IMR-90 (cell line): Measurements from ENCODE around the gene MSI2. TPM values are rescaled to one million over a fixed set of nuclear protein-coding genes. Genes with fewer than 3 reads are reported as not detected.

ENCODE experiments used
- ATAC-seq: fragments of 200-7000 bp; cut with Tn5 transposase; 2 replicates; pipeline ENCODE4 v1.9.1; 2020; ENCODE audit warnings: low read depth, mild to moderate bottlenecking, moderate library complexity
- BruUV-seq: library from RNA; stranded (reverse); fragments of 400-500 nt; replicated peaks from 2 replicates; lab custom pipeline; 2021; lab: Mats Ljungman, UMichigan
- CTCF ChIA-PET: fragments of 300-600 bp; formaldehyde crosslinking; extraction: SDS; loops from one replicate; lab custom pipeline; 2021; ENCODE audit warnings: antibody characterized with exemption; lab: Yijun Ruan, JAX
- POLR2A ChIA-PET: fragments of 300-600 bp; sonication (Branson Sonifier 250); formaldehyde crosslinking; loops from one replicate; lab custom pipeline; 2022; ENCODE audit warnings: antibody characterized with exemption; ENCODE audit not compliant: unreplicated experiment; lab: Charles Lee
- DNase-seq: peaks from one replicate; pipeline ENCODE4 v3.0.0; 2013
- H2AFZ ChIP-seq: replicated peaks from 2 replicates; pipeline ENCODE3; 2013; ENCODE audit warnings: low read length, mild to moderate bottlenecking; ENCODE audit not compliant: poor library complexity
- H2AK5ac ChIP-seq: 2 replicates; pipeline ENCODE4 v1.6.1; 2013; ENCODE audit warnings: low read depth, low read length, inconsistent platforms
- H2AK9ac ChIP-seq: replicated peaks from 2 replicates; pipeline ENCODE3; 2013; ENCODE audit warnings: mild to moderate bottlenecking, low read depth, low read length, moderate library complexity; ENCODE audit not compliant: poor library complexity
- H2BK120ac ChIP-seq: 2 replicates; pipeline ENCODE4 v1.6.1; 2013; ENCODE audit warnings: low read depth, low read length, inconsistent platforms
- H2BK15ac ChIP-seq: 3 replicates; pipeline ENCODE4 v1.6.1; 2013; ENCODE audit warnings: low read depth, low read length, inconsistent platforms
- H2BK20ac ChIP-seq: 2 replicates; pipeline ENCODE4 v1.6.1; 2013; ENCODE audit warnings: low read depth, mild to moderate bottlenecking, inconsistent platforms, low read length, moderate library complexity
- H2BK5ac ChIP-seq: 2 replicates; pipeline ENCODE4 v1.6.1; 2013; ENCODE audit warnings: mild to moderate bottlenecking, low read depth, low read length, inconsistent platforms; ENCODE audit not compliant: poor library complexity, severe bottlenecking
- H3K14ac ChIP-seq: replicated peaks from 2 replicates; pipeline ENCODE4 v1.6.1; 2013; ENCODE audit warnings: low read depth, low read length, inconsistent platforms
- H3K18ac ChIP-seq: 2 replicates; pipeline ENCODE4 v1.6.1; 2013; ENCODE audit warnings: low read depth, low read length, control low read depth
- H3K23ac ChIP-seq: 2 replicates; pipeline ENCODE4 v1.6.1; 2013; ENCODE audit warnings: low read depth, low read length, inconsistent platforms
- H3K27ac ChIP-seq: 2 replicates; pipeline ENCODE4 v1.5.1; 2013; ENCODE audit warnings: mild to moderate bottlenecking, control low read depth, low read length; ENCODE audit not compliant: insufficient read depth
- H3K27me3 ChIP-seq: 2 replicates; pipeline ENCODE4 v1.6.1; 2013; ENCODE audit warnings: low read length; ENCODE audit not compliant: control insufficient read depth, insufficient read depth
- H3K36me3 ChIP-seq: 2 replicates; pipeline ENCODE4 v1.6.1; 2013; ENCODE audit warnings: low read length, mixed read lengths; ENCODE audit not compliant: control insufficient read depth, insufficient read depth
- H3K4ac ChIP-seq: 2 replicates; pipeline ENCODE4 v1.6.1; 2013; ENCODE audit warnings: low read depth, low read length, inconsistent platforms
- H3K4me1 ChIP-seq: 2 replicates; pipeline ENCODE4 v1.6.1; 2013; ENCODE audit warnings: low read length, mixed read lengths; ENCODE audit not compliant: control insufficient read depth, insufficient read depth
- H3K4me2 ChIP-seq: 2 replicates; pipeline ENCODE4 v1.6.1; 2013; ENCODE audit warnings: low read depth, mild to moderate bottlenecking, control low read depth, low read length, moderate library complexity
- H3K4me3 ChIP-seq: 2 replicates; pipeline ENCODE4 v1.5.1; 2013; ENCODE audit warnings: low read depth, mild to moderate bottlenecking, control low read depth, low read length, moderate library complexity; ENCODE audit not compliant: insufficient read depth
- H3K56ac ChIP-seq: 2 replicates; pipeline ENCODE4 v1.6.1; 2013; ENCODE audit warnings: low read length, inconsistent platforms; ENCODE audit not compliant: insufficient read depth; ENCODE audit errors: extremely low read depth
- H3K79me1 ChIP-seq, 2 experiments: 2 replicates each; pipeline ENCODE4 v1.6.1; 2013; ENCODE audit warnings: low read length in 2 of 2, inconsistent platforms in 1 of 2, low read depth in 1 of 2
- H3K9ac ChIP-seq: 2 replicates; pipeline ENCODE4 v1.6.1; 2013; ENCODE audit warnings: low read depth, low read length, control low read depth
- H3K9me1 ChIP-seq: 2 replicates; pipeline ENCODE4 v1.6.1; 2013; ENCODE audit warnings: low read length, inconsistent platforms; ENCODE audit not compliant: insufficient read depth
- H3K9me3 ChIP-seq: 2 replicates; pipeline ENCODE4 v1.6.1; 2013; ENCODE audit warnings: low read length; ENCODE audit not compliant: control insufficient read depth, insufficient read depth
- H4K20me1 ChIP-seq: 2 replicates; pipeline ENCODE4 v1.6.1; 2013; ENCODE audit warnings: low read length, inconsistent platforms; ENCODE audit not compliant: insufficient read depth
- H4K5ac ChIP-seq: 2 replicates; pipeline ENCODE4 v1.6.1; 2013; ENCODE audit warnings: mild to moderate bottlenecking, low read depth, low read length, control low read depth
- H4K8ac ChIP-seq, 2 experiments: 2 replicates each; pipeline ENCODE4 v1.6.1; 2013; ENCODE audit warnings: low read depth in 2 of 2, low read length in 2 of 2, control low read depth in 1 of 2, inconsistent platforms in 1 of 2
- H4K91ac ChIP-seq: 2 replicates; pipeline ENCODE4 v1.6.1; 2013; ENCODE audit warnings: low read depth, low read length, inconsistent platforms; ENCODE audit not compliant: insufficient read depth
- BHLHE40 ChIP-seq: fragments of 150-350 bp; IDR thresholded peaks from 2 replicates; pipeline ENCODE4 v1.6.1; 2016; ENCODE audit warnings: mild to moderate bottlenecking, low read depth, low read length
- CEBPB ChIP-seq: IDR thresholded peaks from 2 replicates; pipeline ENCODE4 v1.6.1; 2012; ENCODE audit warnings: low read depth, low read length, improper control_type of control experiment
- CHD1 ChIP-seq: IDR thresholded peaks from 2 replicates; pipeline ENCODE4 v1.6.1; 2012; ENCODE audit warnings: low read depth, low read length, improper control_type of control experiment
- ELK1 ChIP-seq: fragments of 150-350 bp; IDR thresholded peaks from 2 replicates; pipeline ENCODE4 v1.6.1; 2016; ENCODE audit warnings: low read depth, mild to moderate bottlenecking, low read length, moderate library complexity, borderline replicate concordance
- MAFK ChIP-seq: IDR thresholded peaks from 2 replicates; pipeline ENCODE4 v1.6.1; 2012; ENCODE audit warnings: low read depth, low read length, improper control_type of control experiment
- MAZ ChIP-seq: IDR thresholded peaks from 2 replicates; pipeline ENCODE4 v1.6.1; 2012; ENCODE audit warnings: low read depth, mild to moderate bottlenecking, low read length, improper control_type of control experiment, moderate library complexity, borderline replicate concordance
- MXI1 ChIP-seq: IDR thresholded peaks from 2 replicates; pipeline ENCODE4 v1.6.1; 2012; ENCODE audit warnings: low read depth, mild to moderate bottlenecking, low read length, moderate library complexity, borderline replicate concordance
- NFE2L2 ChIP-seq: fragments of 150-350 bp; IDR thresholded peaks from 2 replicates; pipeline ENCODE4 v1.6.1; 2016; ENCODE audit warnings: low read depth, mild to moderate bottlenecking, low read length
- POLR2A ChIP-seq: IDR thresholded peaks from 2 replicates; pipeline ENCODE4 v1.6.1; 2012; ENCODE audit warnings: mild to moderate bottlenecking, low read depth, low read length
- RAD21 ChIP-seq: IDR thresholded peaks from 2 replicates; pipeline ENCODE4 v1.6.1; 2012; ENCODE audit warnings: low read length, improper control_type of control experiment
- RFX5 ChIP-seq: IDR thresholded peaks from 2 replicates; pipeline ENCODE4 v1.8.0; 2012; ENCODE audit warnings: low read depth, mild to moderate bottlenecking, low read length, moderate library complexity
- SMC3 ChIP-seq: fragments of 150-350 bp; IDR thresholded peaks from 2 replicates; pipeline ENCODE4 v1.6.1; 2016; ENCODE audit warnings: low read depth, mild to moderate bottlenecking, antibody characterized with exemption, low read length, moderate library complexity
- USF2 ChIP-seq: fragments of 150-350 bp; IDR thresholded peaks from 2 replicates; pipeline ENCODE4 v1.6.1; 2017; ENCODE audit warnings: mild to moderate bottlenecking, antibody characterized with exemption, low read length, low read depth
- WGBS, 2 experiments: methylation state at CpG; one replicate each; pipeline versions ENCODE4 v1.1.5 to v1.1.7; 2013; ENCODE audit warnings: missing lambda C conversion rate in 2 of 2; ENCODE audit not compliant: insufficient read length in 1 of 2; ENCODE audit errors: extremely low coverage in 2 of 2; 5-methylcytosine and 5-hydroxymethylcytosine counted together
- dilution Hi-C: fragments of 300-500 bp; cut with HindIII; formaldehyde crosslinking; loops from one replicate; pipeline ENCODE4 v1.14.3; 2018; ENCODE audit warnings: low sequenced_read_pairs; ENCODE audit not compliant: unreplicated experiment
- in situ Hi-C: fragments of 300-500 bp; cut with MboI; formaldehyde crosslinking; loops from 3 replicates; pipeline ENCODE4 v1.14.3; 2019; ENCODE audit warnings: low sequenced_read_pairs, inconsistent platforms, mixed read lengths
- intact Hi-C: fragments of 100-400 bp; cut with micrococcal nuclease; formaldehyde crosslinking; loops from 2 replicates; pipeline ENCODE4 v1.10.0; 2022
- polyA plus RNA-seq, 3 experiments: library from polyadenylated mRNA; depleted of rRNA; stranded (reverse); fragments of >200 nt; gene quantifications; 2 replicates each; pipeline ENCODE4 v1.2.3, GENCODE V29; 2012; ENCODE audit warnings: low replicate concordance in 1 of 3
- total RNA-seq: library from RNA; depleted of rRNA; stranded (reverse); fragments of >200 nt; gene quantifications from 2 replicates; pipeline ENCODE4 v1.2.3, GENCODE V29; 2012

The MSI2 gene
- total and polyA plus RNA-seq, 2 of the 4 experiments (the other 2 are of a cell fraction) = 13.0 to 16.0 TPM

GRCh38 chr17:57601143-57601735 lies 344.9 kb downstream of the MSI2 start:
- in situ Hi-C loops (no loop called here), intact Hi-C loops (no loop called here), dilution Hi-C loops (no loop called here)
- H4K8ac ChIP-seq = no peak overlapping the region
- ATAC-seq = no peak
- H3K27me3 ChIP-seq = no peaks in the 10 kb centered on the region
- H4K20me1 ChIP-seq = no peaks in the 10 kb centered on the region
- H3K4ac ChIP-seq = no peak overlapping the region
- CTCF ChIA-PET = interaction anchor here (0.8 to 1.5 kb wide), 2 partner anchors 19 to 71 kb away, joined by 3 to 5 read pairs; no protein-coding TSS in a partner anchor
- no peak overlapping the region for H3K18ac ChIP-seq
- H2BK15ac ChIP-seq = no peak overlapping the region
- H3K9me3 ChIP-seq = no peaks in the 10 kb centered on the region
- no peak overlapping the region for H4K91ac ChIP-seq
- no peak overlapping the region for H3K4me3 ChIP-seq
- WGBS, 2 experiments = 64% methylated on average over 5 of the region's 13 CpGs; no CpG with 5 or more reads in 1 of the 2 experiments
- TF ChIP-seq RAD21 = no peak
- TF ChIP-seq CEBPB = no peak
- TF ChIP-seq MAZ = no peak
- TF ChIP-seq USF2 = no peak
- no peak for TF ChIP-seq SMC3
- TF ChIP-seq MXI1 = no peak
- no peak for TF ChIP-seq CHD1
- TF ChIP-seq POLR2A = no peak
- no peak for TF ChIP-seq NFE2L2
- no peak for TF ChIP-seq MAFK
- TF ChIP-seq RFX5 = no peak
- TF ChIP-seq BHLHE40 = no peak
- no peak for TF ChIP-seq ELK1
- H3K56ac ChIP-seq = no peak overlapping the region
- no peak overlapping the region for H4K5ac ChIP-seq
- no peak overlapping the region for H3K14ac ChIP-seq
- peaks cover 17% of the 10 kb centered on the region for H3K4me1 ChIP-seq
- no peak for DNase-seq
- no TSS peak for BruUV-seq
- no peak overlapping the region for H2AFZ ChIP-seq
- H2AK5ac ChIP-seq = peak overlapping the region; percentile 35; the same call in 1 of the 2 replicates
- H2AK9ac ChIP-seq = no peak overlapping the region
- no peak overlapping the region for H3K27ac ChIP-seq
- H3K9me1 ChIP-seq = peaks cover 17% of the 10 kb centered on the region; the same call in 1 of the 2 replicates
- H3K23ac ChIP-seq = no peak overlapping the region
- POLR2A ChIA-PET = no interaction called here
- no peak overlapping the region for H2BK120ac ChIP-seq
- no peak overlapping the region for H2BK20ac ChIP-seq
- H2BK5ac ChIP-seq = no peak overlapping the region
- H3K9ac ChIP-seq = no peak overlapping the region
- no peaks in the 10 kb centered on the region; a peak in 1 of 4 replicates for H3K79me1 ChIP-seq
- H3K36me3 ChIP-seq = no peaks in the 10 kb centered on the region
- no peak overlapping the region for H3K4me2 ChIP-seq
